ENCODE data around the gene UFD1.

- TF ChIP-seq, protein P1, sequence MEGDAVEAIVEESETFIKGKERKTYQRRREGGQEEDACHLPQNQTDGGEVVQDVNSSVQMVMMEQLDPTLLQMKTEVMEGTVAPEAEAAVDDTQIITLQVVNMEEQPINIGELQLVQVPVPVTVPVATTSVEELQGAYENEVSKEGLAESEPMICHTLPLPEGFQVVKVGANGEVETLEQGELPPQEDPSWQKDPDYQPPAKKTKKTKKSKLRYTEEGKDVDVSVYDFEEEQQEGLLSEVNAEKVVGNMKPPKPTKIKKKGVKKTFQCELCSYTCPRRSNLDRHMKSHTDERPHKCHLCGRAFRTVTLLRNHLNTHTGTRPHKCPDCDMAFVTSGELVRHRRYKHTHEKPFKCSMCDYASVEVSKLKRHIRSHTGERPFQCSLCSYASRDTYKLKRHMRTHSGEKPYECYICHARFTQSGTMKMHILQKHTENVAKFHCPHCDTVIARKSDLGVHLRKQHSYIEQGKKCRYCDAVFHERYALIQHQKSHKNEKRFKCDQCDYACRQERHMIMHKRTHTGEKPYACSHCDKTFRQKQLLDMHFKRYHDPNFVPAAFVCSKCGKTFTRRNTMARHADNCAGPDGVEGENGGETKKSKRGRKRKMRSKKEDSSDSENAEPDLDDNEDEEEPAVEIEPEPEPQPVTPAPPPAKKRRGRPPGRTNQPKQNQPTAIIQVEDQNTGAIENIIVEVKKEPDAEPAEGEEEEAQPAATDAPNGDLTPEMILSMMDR (IDR thresholded peaks at IDR 0.05), result no peak
- no peak for TF ChIP-seq EP300 (IDR thresholded peaks at IDR 0.05)
- no peak for TF ChIP-seq POLR2A (IDR thresholded peaks at IDR 0.05)
Observed at GRCh38 chr22:19470010-19470409, 9.0 kb downstream of the UFD1 start.
